HG02981 (cell line): ENCODE measurements around the gene FOCAD.

Source experiments
- ATAC-seq: cut with Tn5 transposase; IDR thresholded peaks from one replicate; pipeline ENCODE4 v1.9.1; 2021; ENCODE audit warnings: mild to moderate bottlenecking, moderate library complexity; ENCODE audit not compliant: unreplicated experiment

The FOCAD gene

DNA sequence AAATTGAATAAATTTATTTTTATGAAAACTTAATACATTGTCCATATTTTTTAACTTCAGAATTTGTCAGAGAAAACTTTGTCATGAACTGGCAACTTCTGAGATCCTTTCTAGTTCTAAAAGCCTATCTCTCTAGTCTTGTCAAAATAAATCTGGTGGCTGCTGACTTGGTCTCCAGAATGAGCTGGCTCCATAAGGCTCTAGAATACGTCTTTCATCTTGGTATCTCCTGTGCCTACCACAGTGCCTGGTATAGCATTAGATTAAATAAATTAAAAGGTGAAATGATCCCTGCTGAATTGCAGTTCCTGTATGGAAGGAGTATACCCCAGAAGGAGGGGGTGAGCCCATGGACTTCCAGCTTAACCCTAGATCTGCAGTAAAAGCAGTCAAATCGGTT is 2.6 kb upstream of the FOCAD start:
- no peak for ATAC-seq

DNA sequence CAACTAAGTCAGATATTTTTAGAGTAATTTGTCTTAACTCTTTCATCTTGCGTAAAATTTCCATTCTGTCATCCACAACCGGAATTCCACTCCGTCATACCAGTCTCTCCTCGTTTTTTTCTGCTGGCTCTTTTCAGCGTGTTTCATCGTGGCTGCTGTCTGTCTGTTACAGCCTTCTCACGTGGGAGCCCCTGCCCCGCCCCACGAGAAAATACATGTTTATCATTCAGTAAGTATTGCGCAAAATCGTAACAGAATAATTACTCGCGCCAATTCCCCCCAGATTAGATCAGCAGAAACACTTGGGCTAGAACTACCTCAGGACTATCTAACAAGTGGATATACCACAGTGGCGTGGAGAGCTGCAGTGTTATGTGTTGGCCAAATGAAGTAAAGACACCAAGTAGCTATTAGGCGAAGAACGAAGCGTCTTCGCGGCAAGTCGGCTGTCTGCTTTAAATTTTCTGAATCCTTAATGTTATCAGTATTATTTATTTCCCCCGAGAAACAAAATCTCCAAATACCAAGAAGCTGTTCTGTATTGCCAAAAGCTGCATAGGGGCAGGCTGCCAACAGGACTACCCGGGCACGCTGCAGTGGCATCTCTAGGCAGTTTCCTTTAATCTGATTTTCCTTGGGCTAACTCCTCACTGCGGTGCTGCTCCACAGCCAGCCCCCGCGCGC is 566 bp upstream of the FOCAD start:
- ATAC-seq: peak; percentile 4

DNA sequence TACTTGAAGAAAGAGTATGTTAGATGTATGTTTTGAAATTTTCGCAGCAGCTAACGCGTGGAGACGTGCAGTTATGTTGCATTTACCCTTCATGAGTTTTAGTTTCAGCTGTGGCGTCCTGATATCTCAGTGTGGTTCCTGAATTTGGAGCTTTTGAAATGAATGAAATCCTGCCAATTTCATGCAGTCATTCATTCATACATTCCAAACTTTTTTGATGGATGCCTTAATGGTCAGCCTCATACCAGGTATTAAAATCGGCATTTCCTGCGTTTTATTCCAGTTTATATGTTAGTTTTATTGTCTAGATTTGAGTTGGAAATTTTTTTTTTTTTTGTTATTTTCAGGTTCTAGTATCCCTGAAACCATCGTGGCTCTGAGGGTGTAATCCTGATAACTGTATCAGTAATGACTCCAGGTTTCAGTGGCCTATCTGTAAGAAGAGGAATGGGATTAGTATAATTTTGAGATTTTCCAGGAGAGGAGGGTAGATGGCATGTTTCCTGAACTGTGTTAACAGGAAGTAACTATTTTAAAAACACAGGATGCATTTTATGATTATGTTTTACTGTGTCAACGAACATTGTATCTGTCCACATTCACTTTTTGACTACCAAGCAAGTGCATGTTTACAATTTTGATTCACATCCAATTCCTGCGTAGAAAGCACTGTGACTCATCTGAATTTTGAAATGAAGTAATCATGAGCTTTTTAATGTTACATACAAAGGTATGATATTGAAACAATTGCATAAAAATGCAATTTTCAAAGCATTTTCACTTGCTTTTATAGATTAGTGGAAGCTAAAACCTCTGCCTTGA is 1.0 kb downstream of the FOCAD start:
- ATAC-seq: peak; percentile 3

DNA sequence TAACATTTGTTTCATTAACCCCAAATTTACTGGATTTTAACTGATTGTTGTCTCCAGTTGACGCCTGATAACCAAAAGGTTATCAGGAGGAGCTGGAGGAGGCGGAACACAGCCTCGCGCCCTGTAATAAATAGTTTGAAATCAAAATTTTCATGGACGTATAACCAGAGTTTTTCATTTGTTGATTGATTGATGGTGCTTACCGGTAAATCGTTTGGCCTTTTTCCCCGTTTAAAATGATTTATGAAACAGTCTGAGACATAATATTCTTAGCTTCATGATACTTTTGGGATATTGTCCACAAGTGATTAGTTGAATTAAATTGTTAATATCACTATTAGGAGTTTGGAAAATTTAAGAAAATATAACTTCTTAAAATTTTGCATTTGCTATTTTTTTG is 1.7 kb downstream of the FOCAD start:
- ATAC-seq: no peak

DNA sequence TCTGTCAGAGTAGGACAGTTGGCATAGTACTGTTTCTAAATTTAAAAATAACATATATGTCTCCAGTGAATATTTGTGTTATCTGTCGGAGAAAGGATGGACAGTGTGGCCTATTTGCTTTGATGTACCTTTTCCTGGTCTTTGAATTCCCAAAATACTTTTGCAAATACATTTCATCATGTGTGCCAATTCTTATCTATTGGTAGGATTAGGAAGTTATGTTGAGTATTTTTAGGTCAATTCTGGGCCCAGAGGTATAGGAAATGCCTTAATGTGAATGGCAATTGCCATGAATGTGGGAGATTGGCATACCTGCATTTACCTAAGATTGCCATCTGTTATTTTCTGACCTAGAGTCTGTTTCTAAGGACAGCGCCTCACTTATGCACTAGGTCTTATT is 5.8 kb downstream of the FOCAD start:
- no peak for ATAC-seq

DNA sequence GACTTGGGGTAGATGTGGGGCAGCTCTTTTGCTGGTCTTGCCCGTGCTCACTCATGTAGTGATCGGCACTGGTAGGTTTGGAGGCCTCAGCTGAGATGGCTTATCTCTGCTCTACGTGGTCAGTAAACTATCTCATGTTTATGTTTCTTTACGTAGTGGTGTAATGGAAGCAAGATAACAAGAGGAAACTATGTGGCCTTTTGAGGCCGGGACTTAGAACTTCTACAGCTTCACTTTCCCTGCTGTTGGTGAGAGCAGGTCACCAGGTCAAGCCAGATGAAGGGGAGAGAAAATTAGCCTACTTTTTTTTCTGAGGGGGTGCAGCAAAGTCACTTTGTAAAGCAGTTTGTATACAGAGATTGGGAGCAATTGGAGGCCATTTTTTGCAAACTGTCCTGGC is 8.5 kb downstream of the FOCAD start:
- ATAC-seq: no peak

DNA sequence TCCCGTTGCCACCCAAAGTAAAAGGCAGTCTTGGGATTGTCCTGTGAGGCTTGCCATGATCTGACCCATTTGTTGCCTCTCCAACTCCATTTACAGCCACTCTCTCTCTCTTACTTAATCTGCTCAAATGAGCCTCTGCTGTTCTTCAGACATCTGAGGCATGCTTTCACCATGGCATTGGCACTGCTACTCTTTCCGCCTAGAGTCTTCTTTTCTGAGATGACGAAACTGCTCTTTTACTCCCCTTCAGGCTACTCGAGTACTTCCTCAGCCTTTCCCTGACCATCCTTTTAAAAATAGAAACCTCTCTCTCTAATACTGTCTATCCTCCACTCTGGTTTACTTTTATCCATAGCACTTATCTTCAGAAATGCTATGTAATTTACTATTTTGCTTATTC is 9.0 kb downstream of the FOCAD start:
- no peak for ATAC-seq

DNA sequence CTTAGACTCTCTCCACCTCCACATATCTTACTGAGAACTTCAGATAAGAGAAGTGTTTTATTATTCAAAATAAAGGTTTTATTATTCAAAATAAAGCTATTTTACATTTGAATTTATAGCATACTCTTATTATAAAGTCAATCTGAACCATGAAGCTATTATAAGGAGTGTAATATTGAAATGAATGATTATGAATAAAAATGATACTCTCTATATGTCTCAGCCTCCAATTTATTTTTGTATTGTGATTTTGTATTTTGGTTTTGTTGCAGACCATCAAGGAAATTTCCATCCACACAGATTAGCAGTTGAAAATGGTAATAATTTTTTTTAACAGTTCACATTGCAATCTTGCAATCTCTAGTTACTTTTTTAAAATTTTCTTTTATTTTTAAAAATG is 10.2 kb downstream of the FOCAD start:
- ATAC-seq: no peak

DNA sequence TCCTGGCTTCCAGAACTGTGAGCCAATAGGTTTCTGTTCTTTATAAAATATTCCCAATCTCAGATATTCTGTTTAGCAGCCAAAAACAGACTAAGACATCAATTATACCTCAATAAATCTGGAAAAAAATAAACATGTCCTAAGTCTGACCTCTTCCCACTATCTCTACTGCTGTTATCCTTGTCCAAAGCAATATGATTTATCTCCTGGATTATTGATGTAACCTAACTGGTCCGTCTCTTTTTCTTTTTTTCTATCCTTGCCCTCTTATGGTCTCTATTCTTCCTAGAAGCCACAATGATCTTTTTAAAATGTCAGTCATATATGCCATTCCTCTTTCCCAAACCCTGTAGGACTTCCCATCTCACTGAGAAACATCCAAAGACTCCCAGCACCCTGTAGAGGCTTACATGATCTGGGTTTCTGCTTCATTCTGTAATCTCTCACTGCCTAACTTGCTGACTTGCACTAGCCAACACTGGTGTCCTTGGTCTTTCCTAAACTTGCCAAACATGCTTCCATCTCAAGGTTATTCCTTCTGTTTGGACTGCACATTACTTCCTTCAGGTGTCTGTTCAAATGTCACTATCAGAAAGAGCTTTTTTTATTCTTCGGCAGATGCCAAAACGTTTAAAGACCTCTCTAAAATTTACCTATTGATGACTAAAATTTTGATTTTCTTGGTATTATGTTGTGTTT is 13.1 kb downstream of the FOCAD start:
- no peak for ATAC-seq

DNA sequence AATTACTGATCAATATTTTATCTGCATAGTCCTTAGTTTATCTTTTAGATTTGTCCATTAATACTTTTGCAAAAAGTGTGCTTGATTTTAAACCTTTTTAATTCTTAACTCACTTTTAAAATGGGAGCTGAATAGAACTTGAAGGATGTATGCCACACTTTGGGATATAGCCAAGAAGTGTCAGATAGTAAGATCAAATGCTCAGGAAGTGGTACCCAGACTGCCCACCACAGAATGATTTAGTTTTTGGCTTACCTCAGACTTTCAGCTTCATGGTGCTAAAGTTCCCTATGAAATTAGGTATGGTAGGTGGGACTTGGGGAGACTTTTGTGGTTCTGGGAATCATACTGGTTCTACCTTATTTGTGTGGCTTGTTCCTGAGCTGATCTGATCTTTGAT is 14.7 kb downstream of the FOCAD start:
- ATAC-seq: no peak

DNA sequence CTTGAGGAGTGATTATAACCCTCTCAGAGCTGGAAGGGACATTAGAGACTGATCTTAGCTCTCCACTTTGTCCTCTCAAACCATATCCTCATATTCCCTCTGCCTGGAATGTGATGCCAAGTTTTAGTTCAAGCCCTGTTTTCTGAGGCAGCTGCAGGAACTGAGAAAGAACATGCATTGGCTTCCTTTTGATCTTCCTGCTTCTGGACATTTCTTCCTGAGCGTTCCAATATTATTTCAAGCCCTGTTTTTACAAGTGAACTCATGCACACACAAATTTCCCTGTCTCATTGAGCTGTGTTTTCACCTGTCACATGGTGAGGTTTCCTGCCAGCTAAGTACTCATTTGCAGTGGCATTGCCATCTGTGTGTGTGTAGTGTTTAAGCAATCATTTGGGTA is 17.0 kb downstream of the FOCAD start:
- ATAC-seq: no peak

DNA sequence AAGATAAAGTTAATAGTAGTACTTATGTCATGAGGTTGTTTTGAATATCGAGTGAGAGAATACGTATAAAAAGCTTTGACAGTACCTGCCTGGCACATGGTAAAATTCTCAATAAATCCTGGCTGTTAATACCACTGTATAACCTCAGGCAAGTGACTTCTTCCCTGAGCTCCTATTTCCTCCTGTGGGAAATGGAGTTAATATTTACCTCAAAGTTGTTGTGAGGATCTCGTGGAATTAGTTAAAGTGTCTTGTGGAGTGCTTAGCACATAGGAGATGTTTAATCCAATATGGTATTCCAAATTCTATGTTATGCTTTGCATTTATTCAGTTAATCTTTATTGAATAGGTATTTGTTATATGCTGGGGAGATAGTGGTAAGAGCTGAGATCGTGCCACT is 18.5 kb downstream of the FOCAD start:
- no peak for ATAC-seq

DNA sequence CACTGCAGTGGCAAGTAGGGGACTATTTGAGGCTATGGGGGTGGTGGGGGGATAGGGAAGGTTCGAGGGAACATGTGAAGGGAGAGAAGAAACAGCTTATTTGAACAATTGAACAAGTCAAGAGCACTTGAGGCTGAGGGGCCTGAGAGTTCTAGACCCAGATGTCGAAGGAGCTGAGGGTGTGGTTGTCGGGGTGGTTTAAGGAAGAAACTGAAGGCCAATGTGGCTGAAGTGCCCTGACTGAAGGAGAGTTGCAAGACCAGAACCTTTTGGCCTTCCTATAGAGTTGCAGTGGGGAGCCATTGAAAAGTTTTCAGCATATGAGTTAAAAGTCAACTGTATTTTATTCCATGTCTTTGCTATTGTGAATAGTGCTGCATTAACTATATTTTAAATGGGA is 19.1 kb downstream of the FOCAD start:
- ATAC-seq: no peak

DNA sequence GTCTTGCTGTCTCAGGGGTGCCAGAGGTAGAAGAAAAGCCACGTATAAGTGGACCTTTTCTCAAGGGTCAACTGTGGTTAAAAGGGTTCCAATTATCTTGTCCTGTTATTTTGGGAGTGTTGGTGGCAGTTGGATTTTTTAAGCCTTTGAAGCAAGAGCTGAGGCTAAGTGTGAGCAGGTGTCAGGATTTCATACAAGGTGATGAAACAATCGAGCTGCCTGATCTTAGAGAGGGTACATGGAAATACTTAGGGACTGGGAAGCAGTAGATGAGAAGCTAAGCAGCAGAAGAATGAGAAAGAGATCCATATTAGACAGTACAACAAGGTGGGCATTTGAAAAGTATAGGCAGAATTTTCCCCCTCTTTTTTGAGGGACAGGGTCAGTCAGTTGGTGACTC is 23.6 kb downstream of the FOCAD start:
- ATAC-seq: no peak

DNA sequence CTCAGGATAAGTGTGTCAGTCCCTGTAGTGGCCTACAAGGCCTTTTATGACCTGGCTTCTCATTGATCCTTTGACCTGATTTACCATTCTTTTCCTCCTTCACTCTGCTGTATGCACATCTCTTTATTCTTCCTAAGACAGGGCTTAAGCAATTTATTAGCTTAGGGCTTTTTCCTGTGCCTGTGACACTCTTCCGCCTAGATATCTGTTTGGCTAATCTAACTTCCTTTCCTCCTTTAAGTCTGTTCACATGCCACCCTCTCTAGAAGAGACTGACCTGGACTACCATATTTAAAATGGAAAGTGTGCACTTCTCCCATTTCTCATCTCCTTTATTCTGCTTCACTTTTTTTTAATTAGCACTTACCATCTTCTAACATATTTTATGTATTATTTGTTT is 29.1 kb downstream of the FOCAD start:
- ATAC-seq: no peak

DNA sequence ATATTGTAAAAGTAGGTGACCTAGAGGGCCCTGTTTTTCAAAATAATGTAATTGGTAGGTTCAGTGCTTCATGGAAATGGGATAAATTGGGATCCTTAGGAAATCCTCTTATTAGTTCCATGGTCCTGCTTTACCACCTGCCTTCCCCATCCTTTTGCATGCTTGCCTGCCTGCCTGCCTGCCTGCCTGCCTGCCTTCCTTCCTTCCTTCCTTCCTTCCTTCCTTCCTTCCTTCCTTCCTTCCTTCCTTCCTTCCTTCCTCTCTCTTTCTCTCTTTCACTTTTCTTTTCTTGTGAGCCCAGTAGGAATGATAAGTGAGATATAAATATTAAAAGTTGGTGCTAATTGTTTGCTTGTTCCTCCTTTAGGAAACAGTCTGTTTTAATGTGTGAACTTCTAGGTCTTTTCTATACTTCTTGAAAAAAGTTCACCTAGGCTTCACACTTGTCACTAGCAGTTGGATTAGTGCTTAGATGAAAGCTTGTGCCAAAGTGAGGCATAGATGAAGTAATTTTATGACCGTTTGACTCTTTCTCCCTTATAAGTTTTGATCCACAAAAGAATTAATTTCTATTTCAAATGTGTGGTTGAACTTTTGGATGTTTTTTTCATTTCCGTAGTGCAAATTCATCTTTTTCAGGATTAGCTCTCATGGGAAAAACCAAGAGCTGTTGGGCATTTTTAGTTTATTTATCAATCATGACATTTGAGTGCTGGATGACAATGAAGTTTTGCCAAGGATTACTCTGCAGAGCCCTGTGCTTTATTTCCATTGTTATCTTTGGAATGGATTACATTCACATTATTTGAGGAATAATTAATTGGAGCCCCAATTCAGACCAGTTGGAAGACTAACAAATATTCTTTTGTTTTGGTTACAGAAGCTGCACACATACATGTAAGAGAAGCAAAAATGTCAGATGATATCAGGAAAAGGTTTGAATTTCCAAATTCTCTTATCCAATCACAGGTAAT is 30.7 kb downstream of the FOCAD start:
- no peak for ATAC-seq

DNA sequence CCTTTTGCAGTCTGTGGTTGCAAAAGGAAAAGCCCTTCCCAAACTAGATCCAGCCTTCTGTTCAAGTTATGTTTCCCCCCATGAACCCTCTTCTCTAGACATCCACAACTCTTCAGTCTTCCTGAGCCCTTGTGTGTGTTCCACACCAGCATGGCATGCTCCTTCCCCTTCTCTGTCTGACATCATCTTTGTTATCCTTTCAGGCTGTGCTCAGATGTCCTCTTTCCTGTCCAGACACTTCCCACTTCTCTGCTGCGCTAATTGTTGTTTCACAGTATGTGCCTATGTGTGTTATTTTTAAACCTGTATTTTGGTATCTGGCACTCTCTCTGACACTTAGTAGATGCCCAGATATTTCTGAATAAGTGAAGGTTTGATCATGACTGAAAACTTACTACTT is 38.2 kb downstream of the FOCAD start:
- no peak for ATAC-seq

DNA sequence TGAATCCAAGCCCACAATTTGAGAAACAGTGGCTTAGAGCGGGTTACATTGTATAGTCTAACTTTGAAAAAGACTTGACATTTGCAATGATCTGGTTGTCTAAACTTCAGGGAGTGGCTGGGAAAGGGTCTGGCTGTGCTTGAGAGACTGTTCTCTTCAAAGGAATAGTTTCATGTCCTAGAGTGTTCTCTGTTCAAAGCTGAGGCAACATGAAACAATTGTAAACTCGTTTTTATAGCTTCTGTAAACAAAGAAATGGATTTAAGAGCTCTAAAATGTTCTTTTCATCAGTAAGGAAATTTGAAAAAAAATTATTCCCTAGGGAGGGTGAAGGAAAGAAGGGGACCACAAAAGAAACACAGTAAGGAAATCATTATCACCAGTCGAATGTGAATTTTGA is 41.6 kb downstream of the FOCAD start:
- no peak for ATAC-seq

DNA sequence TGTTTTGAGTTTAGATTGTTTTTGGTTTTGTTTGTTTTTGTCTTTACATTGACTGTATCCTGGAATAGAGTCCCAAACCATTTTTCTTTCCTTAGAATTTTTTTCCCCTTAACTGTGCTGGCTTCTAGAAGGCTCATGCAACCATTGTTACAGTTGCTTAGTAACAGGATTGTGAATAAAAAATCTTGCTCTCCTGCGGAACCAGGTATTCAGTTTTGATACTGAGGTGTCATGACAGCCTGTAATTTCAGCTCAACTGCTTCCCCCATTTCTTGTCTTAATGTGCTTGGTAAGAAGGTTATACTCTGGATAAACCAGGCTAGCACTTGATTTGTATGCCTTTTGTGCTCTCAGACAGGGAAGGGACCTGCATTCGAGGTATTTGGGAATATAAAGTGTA is 42.1 kb downstream of the FOCAD start:
- ATAC-seq: no peak

DNA sequence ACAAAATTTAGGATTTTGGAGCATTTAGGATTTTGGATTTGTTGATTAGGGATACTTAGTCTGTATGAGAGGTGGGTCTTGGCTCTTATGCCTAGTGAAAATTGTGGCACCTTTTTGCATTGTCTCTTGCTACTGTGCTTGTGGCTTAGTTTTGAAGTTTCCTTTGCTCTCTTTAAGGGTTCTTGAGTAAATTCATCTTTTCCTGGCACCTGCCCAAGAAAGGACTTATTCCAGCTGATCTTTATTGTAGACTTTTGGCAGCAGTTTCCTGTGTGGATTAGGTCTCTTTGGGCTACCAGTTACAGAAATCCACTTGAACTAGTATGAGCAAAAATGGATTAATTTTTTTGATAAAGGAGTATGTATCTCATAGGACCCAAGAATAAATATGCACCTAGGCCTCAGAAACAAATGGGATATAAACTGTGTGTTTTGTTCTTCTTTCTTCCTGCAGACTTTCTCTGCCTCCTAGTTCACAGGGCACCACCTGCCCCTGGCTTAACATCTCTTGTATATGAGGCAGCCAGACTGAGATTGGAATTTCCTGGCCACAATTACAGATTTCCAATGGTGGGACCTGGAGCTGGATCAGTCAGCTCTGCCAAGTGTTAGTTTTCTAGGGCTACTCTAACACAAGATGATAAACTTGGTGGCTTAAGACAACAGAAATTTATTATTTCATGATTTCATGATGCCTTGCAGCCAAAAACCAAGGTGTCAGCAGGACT is 44.6 kb downstream of the FOCAD start:
- no peak for ATAC-seq
